ENCODE data around the gene SCAF4. TPM values are rescaled to one million over a fixed set of nuclear protein-coding genes. Genes with fewer than 3 reads are reported as not detected.

Gene SCAF4
- total RNA-seq, 4 donors from 2014 or later, result 23.2 to 31.0 (median 26.8) TPM

DNA sequence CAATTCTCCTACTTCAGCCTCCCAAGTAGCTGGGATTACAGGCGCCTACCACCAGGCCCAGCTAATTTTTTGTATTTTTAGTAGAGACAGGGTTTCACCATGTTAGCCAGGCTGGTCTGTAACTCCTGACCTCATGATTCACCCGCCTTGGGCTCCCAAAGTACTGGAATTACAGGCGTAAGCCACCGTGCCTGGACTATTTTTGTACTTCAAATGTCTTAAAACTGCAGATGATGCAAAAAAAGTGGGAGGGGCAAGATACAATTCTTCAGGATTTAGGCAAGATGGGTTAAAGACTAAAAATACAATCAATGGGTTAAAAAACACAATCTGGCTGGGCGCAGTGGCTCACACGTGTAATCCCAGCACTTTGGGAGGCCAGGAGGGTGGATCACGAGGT, 4.7 kb downstream of the SCAF4 start:
- H3K9me3 ChIP-seq, result no peaks in the 10 kb centered on the region
- in situ Hi-C loops (cut with MboI; ENCODE audit: low pct_ligation_motif_present in 1 of 4, low pct_unique_long_range_greater_than_20kb in 1 of 4, low sequenced_read_pairs in 3 of 4), result no loop called here
- TF ChIP-seq POLR2A (IDR thresholded peaks at IDR 0.05) (no peak), POLR2AphosphoS5 (IDR thresholded peaks at IDR 0.05) (no peak), EP300 (IDR thresholded peaks at IDR 0.05; ENCODE audit: low read depth) (no peak)
- intact Hi-C loops (cut with DNase I; ENCODE audit: low total_unique reads), result no loop called here
- DNase-seq, result no peak
- H3K27me3 ChIP-seq, result no peaks in the 10 kb centered on the region
- no peak overlapping the region for H3K4me3 ChIP-seq
- peaks cover 14 to 62% (median 31%) of the 10 kb centered on the region in 4 donors for H3K4me1 ChIP-seq
- WGBS, 2 donors (ENCODE audit: low coverage in 1 of 2), result 84 to 92% methylated on average over 7 of the region's 7 CpGs
- no peaks in the 10 kb centered on the region for H3K36me3 ChIP-seq
- H3K27ac ChIP-seq, result no peak overlapping the region

DNA sequence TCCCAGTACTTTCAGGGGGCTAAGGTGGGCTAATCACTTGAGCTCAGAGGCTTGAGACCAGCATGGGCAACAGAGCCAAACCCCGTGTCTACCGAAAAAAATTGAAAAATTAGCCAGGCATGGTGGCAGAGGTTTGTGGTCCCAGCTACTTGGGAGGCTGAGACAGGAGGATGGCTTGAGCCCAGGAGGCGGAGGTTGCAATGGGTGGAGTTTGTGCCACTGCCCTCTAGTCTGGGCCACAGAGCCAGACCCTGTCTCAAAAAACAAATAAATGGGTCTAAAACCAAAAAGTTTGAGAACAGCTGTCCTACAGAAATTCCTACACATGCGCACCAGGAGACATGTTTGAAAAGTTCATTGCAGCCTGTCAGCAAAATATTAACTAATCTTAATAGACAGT, 5.5 kb downstream of the SCAF4 start:
- in situ Hi-C loops (cut with MboI; ENCODE audit: low pct_ligation_motif_present in 1 of 4, low pct_unique_long_range_greater_than_20kb in 1 of 4, low sequenced_read_pairs in 3 of 4), result no loop called here
- TF ChIP-seq POLR2A (IDR thresholded peaks at IDR 0.05) (no peak), POLR2AphosphoS5 (IDR thresholded peaks at IDR 0.05) (no peak), EP300 (IDR thresholded peaks at IDR 0.05; ENCODE audit: low read depth) (no peak)
- TF ChIP-seq, protein P1, sequence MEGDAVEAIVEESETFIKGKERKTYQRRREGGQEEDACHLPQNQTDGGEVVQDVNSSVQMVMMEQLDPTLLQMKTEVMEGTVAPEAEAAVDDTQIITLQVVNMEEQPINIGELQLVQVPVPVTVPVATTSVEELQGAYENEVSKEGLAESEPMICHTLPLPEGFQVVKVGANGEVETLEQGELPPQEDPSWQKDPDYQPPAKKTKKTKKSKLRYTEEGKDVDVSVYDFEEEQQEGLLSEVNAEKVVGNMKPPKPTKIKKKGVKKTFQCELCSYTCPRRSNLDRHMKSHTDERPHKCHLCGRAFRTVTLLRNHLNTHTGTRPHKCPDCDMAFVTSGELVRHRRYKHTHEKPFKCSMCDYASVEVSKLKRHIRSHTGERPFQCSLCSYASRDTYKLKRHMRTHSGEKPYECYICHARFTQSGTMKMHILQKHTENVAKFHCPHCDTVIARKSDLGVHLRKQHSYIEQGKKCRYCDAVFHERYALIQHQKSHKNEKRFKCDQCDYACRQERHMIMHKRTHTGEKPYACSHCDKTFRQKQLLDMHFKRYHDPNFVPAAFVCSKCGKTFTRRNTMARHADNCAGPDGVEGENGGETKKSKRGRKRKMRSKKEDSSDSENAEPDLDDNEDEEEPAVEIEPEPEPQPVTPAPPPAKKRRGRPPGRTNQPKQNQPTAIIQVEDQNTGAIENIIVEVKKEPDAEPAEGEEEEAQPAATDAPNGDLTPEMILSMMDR (IDR thresholded peaks at IDR 0.05), result no peak
- no peak for DNase-seq
- intact Hi-C loops (cut with DNase I; ENCODE audit: low total_unique reads), result no loop called here
- no peak overlapping the region for H3K27ac ChIP-seq
- H3K36me3 ChIP-seq, result no peaks in the 10 kb centered on the region
- no peak overlapping the region for H3K4me3 ChIP-seq
- no peaks in the 10 kb centered on the region for H3K9me3 ChIP-seq
- no peaks in the 10 kb centered on the region for H3K27me3 ChIP-seq
- 98 to 100% methylated on average over 2 to 4 of the region's 4 CpGs for WGBS, 2 donors (ENCODE audit: low coverage in 1 of 2)
- peaks cover 14 to 62% (median 33%) of the 10 kb centered on the region in 4 donors for H3K4me1 ChIP-seq

DNA sequence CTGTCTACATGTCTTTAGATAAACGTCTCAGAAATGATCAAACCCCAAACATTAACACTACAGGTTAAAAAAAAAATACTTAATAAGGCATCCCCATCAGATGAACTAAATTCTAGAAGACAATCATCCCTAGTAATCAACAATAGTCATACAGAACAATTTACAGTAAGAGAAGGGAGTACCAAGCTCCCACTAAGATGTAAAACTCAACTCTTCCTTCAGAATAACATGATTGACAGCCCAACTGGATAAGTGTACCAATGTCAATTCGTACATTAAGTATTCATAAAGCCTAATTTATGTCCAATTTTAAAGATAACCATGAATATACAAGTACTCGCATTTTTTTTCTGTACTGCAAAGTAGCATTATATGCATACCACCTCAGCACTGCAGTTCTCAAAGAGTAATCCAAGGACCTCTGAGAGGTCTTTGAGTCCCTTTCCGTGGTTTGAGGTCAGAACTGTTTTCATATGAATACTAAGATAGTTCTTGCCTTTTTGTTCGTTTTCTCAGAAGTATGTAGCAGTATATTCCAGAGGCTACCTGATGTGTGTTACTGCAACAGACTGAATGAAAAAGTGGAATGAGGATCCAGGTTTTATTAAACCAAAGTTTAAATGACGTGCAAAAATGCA, 6.6 kb downstream of the SCAF4 start:
- DNase-seq, result no peak
- Histone ChIP-seq H3K4me1 (peaks cover 17 to 70% (median 40%) of the 10 kb centered on the region in 4 donors), H3K36me3 (no peaks in the 10 kb centered on the region), H3K4me3 (no peak overlapping the region), H3K27me3 (no peaks in the 10 kb centered on the region), H3K27ac (no peak overlapping the region), H3K9me3 (no peaks in the 10 kb centered on the region)
- in situ Hi-C loops (cut with MboI; ENCODE audit: low pct_ligation_motif_present in 1 of 4, low pct_unique_long_range_greater_than_20kb in 1 of 4, low sequenced_read_pairs in 3 of 4), result no loop called here
- intact Hi-C loops (cut with DNase I; ENCODE audit: low total_unique reads), result no loop called here
- 74 to 81% methylated on average over 6 of the region's 6 CpGs for WGBS, 2 donors (ENCODE audit: low coverage in 1 of 2)
- TF ChIP-seq POLR2AphosphoS5 (IDR thresholded peaks at IDR 0.05) (no peak), EP300 (IDR thresholded peaks at IDR 0.05; ENCODE audit: low read depth) (no peak), POLR2A (IDR thresholded peaks at IDR 0.05) (no peak)
- TF ChIP-seq, protein P1 (IDR thresholded peaks at IDR 0.05), result no peak

DNA sequence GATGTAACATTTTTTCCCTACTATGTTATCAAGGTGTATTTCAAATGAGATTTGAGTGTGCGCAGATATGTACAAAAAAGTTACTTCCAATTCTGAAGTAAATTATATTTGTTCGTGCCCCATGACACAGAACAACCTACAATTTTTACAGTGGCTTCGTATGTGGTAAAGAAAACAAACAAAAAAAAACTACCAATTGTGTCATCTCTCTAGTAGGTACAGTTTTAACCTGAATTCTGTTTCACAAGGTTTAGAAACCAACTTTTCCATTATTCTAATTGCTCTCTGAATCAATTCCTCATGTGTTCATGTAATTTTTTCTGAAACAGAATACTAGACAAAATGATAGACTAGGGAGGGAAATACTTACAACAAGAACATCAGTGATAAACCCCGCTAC, 7.4 kb downstream of the SCAF4 start:
- H3K4me3 ChIP-seq, result no peak overlapping the region
- TF ChIP-seq, protein P1 (IDR thresholded peaks at IDR 0.05), result no peak
- TF ChIP-seq EP300 (IDR thresholded peaks at IDR 0.05; ENCODE audit: low read depth) (no peak), POLR2AphosphoS5 (IDR thresholded peaks at IDR 0.05) (no peak), POLR2A (IDR thresholded peaks at IDR 0.05) (no peak)
- no peaks in the 10 kb centered on the region for H3K36me3 ChIP-seq
- no peak for DNase-seq
- H3K27me3 ChIP-seq, result no peaks in the 10 kb centered on the region
- WGBS, 2 donors (ENCODE audit: low coverage in 1 of 2), result 63 to 72% methylated on average over 4 of the region's 4 CpGs
- H3K9me3 ChIP-seq, result no peaks in the 10 kb centered on the region
- intact Hi-C loops (cut with DNase I; ENCODE audit: low total_unique reads) (no loop called here), in situ Hi-C loops (cut with MboI; ENCODE audit: low pct_ligation_motif_present in 1 of 4, low pct_unique_long_range_greater_than_20kb in 1 of 4, low sequenced_read_pairs in 3 of 4) (no loop called here)
- H3K27ac ChIP-seq, result no peak overlapping the region
- peaks cover 15 to 64% (median 33%) of the 10 kb centered on the region in 4 donors for H3K4me1 ChIP-seq

Data from transverse colon (tissue), 4 donors.